Peyer's patch (tissue), 4 donors: ENCODE results near the gene ATP9A. TPM values are rescaled to one million over a fixed set of nuclear protein-coding genes. Genes with fewer than 3 reads are reported as not detected.

Experiments used
- DNase-seq, 3 donors: peaks; one replicate each; pipeline ENCODE4 v3.0.0-alpha.2; 2017 to 2019
- H3K27ac ChIP-seq, 4 donors: fragments of 200-600 bp; sonication (generic); one replicate each; pipeline ENCODE4 v1.5.1; 2016 to 2019
- H3K27me3 ChIP-seq, 2 donors: fragments of 200-600 bp; sonication (generic); one replicate each; pipeline ENCODE4 v1.5.1; 2019
- H3K36me3 ChIP-seq, 3 donors: fragments of 200-600 bp; sonication (generic); one replicate each; pipeline ENCODE4 v1.5.1; 2016 to 2019
- H3K4me1 ChIP-seq, 4 donors: fragments of 200-600 bp; sonication (generic); one replicate each; pipeline ENCODE4 v1.5.1; 2016 to 2019
- H3K4me3 ChIP-seq, 4 donors: fragments of 200-600 bp; sonication (generic); 1 replicate in 3 of 4; 2 replicates in 1 of 4; pipeline ENCODE4 v1.5.1; 2016 to 2019; ENCODE audit warnings: mild to moderate bottlenecking in 1 of 4
- H3K9me3 ChIP-seq, 4 donors: fragments of 200-600 bp; sonication (generic); one replicate each; pipeline ENCODE4 v1.5.1; 2016 to 2019; ENCODE audit warnings: mild to moderate bottlenecking in 1 of 4
- CTCF ChIP-seq, 6 experiments: fragments of 450-650 bp in 4 of 6; fragments of 200-600 bp in 2 of 6; sonication (generic) in 1 of 6; IDR thresholded peaks; one replicate each; pipeline ENCODE4 v1.5.1; 2017 to 2019; ENCODE audit warnings: antibody characterized with exemption in 6 of 6, mild to moderate bottlenecking in 3 of 6, moderate library complexity in 1 of 6
- POLR2A ChIP-seq, 2 donors: fragments of 450-650 bp; IDR thresholded peaks; one replicate each; pipeline ENCODE4 v1.5.1; 2017; ENCODE audit warnings: antibody characterized with exemption in 2 of 2, mild to moderate bottlenecking in 2 of 2, moderate library complexity in 2 of 2
- total RNA-seq, 4 donors: library from RNA; depleted of rRNA; stranded (reverse); fragments of >200 nt; gene quantifications; one replicate each; pipeline ENCODE4 v1.1.0, GENCODE V29; 2016

Gene ATP9A
- total RNA-seq, 4 donors from 2014 or later, result 27.2 to 73.1 (median 48.7) TPM

DNA sequence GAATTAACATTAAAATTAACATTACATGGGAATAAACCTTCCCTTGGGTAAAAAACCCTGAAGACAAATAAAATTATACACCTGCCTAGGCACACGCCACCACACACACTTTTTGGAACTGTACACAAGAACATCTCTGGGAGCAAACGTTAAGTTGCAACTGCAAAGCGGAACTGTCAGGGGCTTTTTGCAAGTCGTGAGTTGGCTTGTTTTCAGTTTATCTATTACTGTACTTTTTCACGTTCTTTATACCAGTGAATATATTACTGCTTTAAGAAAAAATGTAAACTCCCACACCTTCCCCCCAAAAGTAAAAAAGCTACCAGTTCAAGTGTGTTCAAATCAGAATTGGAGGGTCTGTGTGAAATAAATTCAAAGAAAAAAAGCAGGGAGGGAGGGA is 160.1 kb downstream of the ATP9A start:
- no peaks in the 10 kb centered on the region for H3K4me1 ChIP-seq
- H3K36me3 ChIP-seq, result peaks cover 0 to 51% (median 0%) of the 10 kb centered on the region in 3 donors
- TF ChIP-seq POLR2A (IDR thresholded peaks at IDR 0.05) (no peak), CTCF (IDR thresholded peaks at IDR 0.05) (no peak)
- no peak overlapping the region for H3K4me3 ChIP-seq
- H3K9me3 ChIP-seq, result no peaks in the 10 kb centered on the region
- DNase-seq, result no peak
- no peak overlapping the region for H3K27ac ChIP-seq
- no peaks in the 10 kb centered on the region for H3K27me3 ChIP-seq

DNA sequence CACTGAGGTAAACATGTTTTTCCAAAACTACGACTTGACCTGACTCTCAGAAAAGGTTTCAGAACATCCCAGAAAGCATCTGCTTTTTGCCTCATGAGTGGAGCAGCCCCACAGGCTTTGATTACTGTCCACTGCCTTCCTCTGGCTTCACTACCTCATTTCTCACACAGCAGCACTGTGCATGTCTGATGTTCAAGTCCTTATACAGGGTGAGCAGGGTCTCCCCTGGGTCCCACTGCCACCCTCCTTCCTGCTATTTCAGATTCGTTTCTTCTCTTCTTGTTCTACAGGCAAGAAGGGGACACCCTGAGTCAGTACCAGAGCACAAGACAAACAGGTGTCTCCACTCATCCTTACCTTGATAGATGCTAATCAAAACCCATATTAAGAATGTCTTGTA is 161.0 kb downstream of the ATP9A start:
- H3K36me3 ChIP-seq, result peaks cover 0 to 44% (median 0%) of the 10 kb centered on the region in 3 donors

DNA sequence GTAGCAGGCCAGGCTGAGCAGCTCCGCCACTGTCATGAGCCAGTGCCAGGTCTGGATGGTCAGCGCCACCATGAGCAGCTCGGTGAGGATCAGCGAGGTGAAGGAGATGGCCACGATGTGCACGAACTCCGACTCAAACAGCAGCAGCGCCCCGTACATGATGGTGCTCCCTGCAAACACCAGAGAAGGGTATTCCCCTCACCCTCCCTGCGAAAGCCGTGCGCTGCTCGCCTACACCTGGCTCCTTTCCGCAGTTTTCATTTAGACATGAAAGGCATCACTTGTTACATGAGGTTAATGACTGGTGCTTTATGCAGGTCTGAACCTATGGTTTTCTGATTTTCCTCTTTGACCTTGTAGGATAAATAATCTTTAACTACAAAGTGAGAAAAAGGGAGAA is 163.3 kb downstream of the ATP9A start:
- TF ChIP-seq POLR2A (IDR thresholded peaks at IDR 0.05) (no peak), CTCF (IDR thresholded peaks at IDR 0.05) (no peak)
- peaks cover 0 to 54% (median 0%) of the 10 kb centered on the region in 3 donors for H3K36me3 ChIP-seq

More for the DNA sequence above, 161.0 kb downstream of the ATP9A start:
- no peak overlapping the region for H3K4me3 ChIP-seq
- H3K27ac ChIP-seq, result no peak overlapping the region
- TF ChIP-seq POLR2A (IDR thresholded peaks at IDR 0.05) (no peak), CTCF (IDR thresholded peaks at IDR 0.05) (no peak)
- no peaks in the 10 kb centered on the region for H3K27me3 ChIP-seq
- no peaks in the 10 kb centered on the region for H3K4me1 ChIP-seq
- H3K9me3 ChIP-seq, result no peaks in the 10 kb centered on the region
- no peak for DNase-seq

GRCh38 chr20:51602131-51602530 is 166.1 kb downstream of the ATP9A start:
- Histone ChIP-seq H3K27ac (no peak overlapping the region), H3K9me3 (no peaks in the 10 kb centered on the region), H3K4me1 (no peaks in the 10 kb centered on the region), H3K4me3 (no peak overlapping the region), H3K36me3 (peaks cover 0 to 40% (median 0%) of the 10 kb centered on the region in 3 donors), H3K27me3 (no peaks in the 10 kb centered on the region)
- no peak for DNase-seq
- no peak for TF ChIP-seq POLR2A (IDR thresholded peaks at IDR 0.05)
- no peak for TF ChIP-seq CTCF (IDR thresholded peaks at IDR 0.05)

More for the DNA sequence above, 163.3 kb downstream of the ATP9A start:
- Histone ChIP-seq H3K9me3 (no peaks in the 10 kb centered on the region), H3K4me1 (no peaks in the 10 kb centered on the region), H3K4me3 (no peak overlapping the region), H3K27me3 (no peaks in the 10 kb centered on the region), H3K27ac (no peak overlapping the region)
- DNase-seq, result no peak

GRCh38 chr20:51600950-51601349 is 167.2 kb downstream of the ATP9A start:
- peaks cover 0 to 33% (median 0%) of the 10 kb centered on the region in 3 donors for H3K36me3 ChIP-seq

More at GRCh38 chr20:51600950-51601349, 167.2 kb downstream of the ATP9A start:
- Histone ChIP-seq H3K27me3 (no peaks in the 10 kb centered on the region), H3K4me3 (no peak overlapping the region), H3K4me1 (no peaks in the 10 kb centered on the region), H3K9me3 (no peaks in the 10 kb centered on the region), H3K27ac (no peak overlapping the region)
- no peak for TF ChIP-seq POLR2A (IDR thresholded peaks at IDR 0.05)
- no peak for TF ChIP-seq CTCF (IDR thresholded peaks at IDR 0.05)
- no peak for DNase-seq
